Parathyroid adenoma (tissue), 2 donors: ENCODE data around the gene SLCO2A1.

Experiments used
- H2AFZ ChIP-seq: fragments of 300-600 bp; sonication (generic); one replicate; pipeline ENCODE4 v1.7.0; 2017; ENCODE audit warnings: antibody characterized with exemption, mild to moderate bottlenecking
- H3K27ac ChIP-seq: fragments of 300-600 bp; sonication (generic); one replicate; pipeline ENCODE4 v1.7.0; 2017
- H3K27me3 ChIP-seq: fragments of 300-600 bp; sonication (generic); one replicate; pipeline ENCODE4 v1.7.0; 2017; ENCODE audit warnings: low read length; ENCODE audit not compliant: control insufficient read depth, insufficient read depth
- H3K36me3 ChIP-seq: fragments of 300-600 bp; sonication (generic); one replicate; pipeline ENCODE4 v1.7.0; 2017; ENCODE audit warnings: low read length; ENCODE audit not compliant: control insufficient read depth, insufficient read depth
- H3K4me1 ChIP-seq: fragments of 300-600 bp; sonication (generic); one replicate; pipeline ENCODE4 v1.7.0; 2017; ENCODE audit warnings: control low read depth
- H3K4me2 ChIP-seq: fragments of 300-600 bp; sonication (generic); one replicate; pipeline ENCODE4 v1.7.0; 2017; ENCODE audit warnings: low read length
- H3K4me3 ChIP-seq: fragments of 300-600 bp; sonication (generic); one replicate; pipeline ENCODE4 v1.7.0; 2017; ENCODE audit warnings: low read depth, low read length
- H3K79me2 ChIP-seq: fragments of 300-600 bp; sonication (generic); one replicate; pipeline ENCODE4 v1.7.0; 2017; ENCODE audit warnings: control low read depth
- H3K9ac ChIP-seq: fragments of 300-600 bp; sonication (generic); one replicate; pipeline ENCODE4 v1.7.0; 2017; ENCODE audit warnings: mild to moderate bottlenecking
- H3K9me3 ChIP-seq: fragments of 300-600 bp; sonication (generic); one replicate; pipeline ENCODE4 v1.7.0; 2017; ENCODE audit warnings: low read length; ENCODE audit not compliant: control insufficient read depth
- TF ChIP-seq, protein P1 (sequence below): fragments of 300-600 bp; sonication (generic); IDR thresholded peaks from one replicate; pipeline ENCODE4 v1.7.0; 2017; ENCODE audit warnings: antibody characterized with exemption, mild to moderate bottlenecking
- donor health status: primary hyperparathyroidism.

The SLCO2A1 gene

DNA sequence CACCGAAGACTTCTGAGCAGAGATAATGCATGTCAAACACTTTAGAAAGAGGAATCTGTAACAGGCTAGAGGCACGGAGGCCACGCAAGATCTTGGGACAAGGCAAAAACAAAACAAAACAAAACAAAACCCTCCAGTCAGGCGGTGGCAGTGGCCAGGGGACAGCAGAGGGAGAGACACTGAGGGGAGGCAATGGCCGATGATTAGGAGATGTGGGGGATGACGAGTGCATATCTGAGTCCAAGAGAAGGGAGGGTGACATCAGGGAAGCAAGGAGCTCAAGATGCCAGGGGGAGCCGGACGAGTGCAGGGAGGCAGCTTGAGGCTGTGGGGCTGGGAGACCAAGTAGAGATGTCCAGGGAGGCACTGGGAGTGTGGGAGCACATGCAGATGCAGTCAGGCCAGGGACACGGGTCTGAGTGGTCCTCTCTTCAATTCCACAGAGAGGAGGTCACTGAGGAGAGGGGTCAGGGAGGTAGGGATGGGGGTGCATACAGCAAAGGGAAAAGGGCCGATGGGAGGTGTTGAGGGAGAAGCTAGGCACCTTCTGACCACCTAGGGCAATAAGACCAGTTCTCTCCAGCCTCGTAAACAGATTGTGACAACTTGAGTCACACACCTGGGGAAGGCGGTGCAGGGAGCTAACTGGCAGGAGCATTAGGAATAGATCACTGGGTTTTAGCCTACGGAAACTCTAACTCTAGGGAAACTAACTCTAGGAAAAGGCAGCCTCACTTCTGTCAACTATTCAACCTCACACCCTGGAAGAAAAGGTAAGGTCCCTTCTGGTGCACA, 29.6 kb downstream of the SLCO2A1 start:
- Histone ChIP-seq H3K27me3 (no peaks in the 10 kb centered on the region), H2AFZ (peak overlapping the region; percentile 50), H3K79me2 (no peaks in the 10 kb centered on the region), H3K4me2 (no peak overlapping the region), H3K27ac (no peak overlapping the region), H3K9me3 (no peaks in the 10 kb centered on the region), H3K4me1 (peaks cover 3% of the 10 kb centered on the region), H3K36me3 (no peaks in the 10 kb centered on the region), H3K9ac (no peak overlapping the region), H3K4me3 (no peak overlapping the region)
- TF ChIP-seq, protein P1, sequence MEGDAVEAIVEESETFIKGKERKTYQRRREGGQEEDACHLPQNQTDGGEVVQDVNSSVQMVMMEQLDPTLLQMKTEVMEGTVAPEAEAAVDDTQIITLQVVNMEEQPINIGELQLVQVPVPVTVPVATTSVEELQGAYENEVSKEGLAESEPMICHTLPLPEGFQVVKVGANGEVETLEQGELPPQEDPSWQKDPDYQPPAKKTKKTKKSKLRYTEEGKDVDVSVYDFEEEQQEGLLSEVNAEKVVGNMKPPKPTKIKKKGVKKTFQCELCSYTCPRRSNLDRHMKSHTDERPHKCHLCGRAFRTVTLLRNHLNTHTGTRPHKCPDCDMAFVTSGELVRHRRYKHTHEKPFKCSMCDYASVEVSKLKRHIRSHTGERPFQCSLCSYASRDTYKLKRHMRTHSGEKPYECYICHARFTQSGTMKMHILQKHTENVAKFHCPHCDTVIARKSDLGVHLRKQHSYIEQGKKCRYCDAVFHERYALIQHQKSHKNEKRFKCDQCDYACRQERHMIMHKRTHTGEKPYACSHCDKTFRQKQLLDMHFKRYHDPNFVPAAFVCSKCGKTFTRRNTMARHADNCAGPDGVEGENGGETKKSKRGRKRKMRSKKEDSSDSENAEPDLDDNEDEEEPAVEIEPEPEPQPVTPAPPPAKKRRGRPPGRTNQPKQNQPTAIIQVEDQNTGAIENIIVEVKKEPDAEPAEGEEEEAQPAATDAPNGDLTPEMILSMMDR, result no peak

DNA sequence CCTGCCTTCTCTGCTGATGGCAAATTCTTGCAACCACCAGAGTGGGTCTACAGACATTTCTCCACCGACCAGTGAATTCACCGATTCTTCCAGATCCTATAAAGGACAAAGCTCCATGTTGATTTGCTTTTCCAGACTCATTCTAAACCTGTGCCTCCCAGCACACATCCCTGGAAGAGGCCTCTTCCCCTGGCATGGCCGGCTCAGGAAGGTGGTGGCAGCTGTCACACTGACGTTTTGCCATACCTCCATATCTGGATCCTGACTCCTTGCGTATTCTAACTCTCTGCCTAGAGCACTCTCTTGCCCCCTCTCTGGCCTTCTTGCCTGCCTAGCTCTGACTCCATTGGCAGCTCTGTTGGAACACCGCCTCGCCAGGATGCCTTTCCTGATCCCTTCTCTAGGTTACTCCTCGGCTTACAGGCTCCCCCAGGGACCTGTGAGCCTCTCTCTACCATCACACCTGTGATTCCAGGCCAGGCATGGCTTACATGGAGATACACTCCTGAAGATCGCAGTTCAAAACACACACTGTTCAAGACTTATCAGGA, 31.0 kb downstream of the SLCO2A1 start:
- Histone ChIP-seq H2AFZ (no peak overlapping the region), H3K79me2 (no peaks in the 10 kb centered on the region), H3K4me1 (peaks cover 3% of the 10 kb centered on the region), H3K4me2 (no peak overlapping the region), H3K27ac (no peak overlapping the region), H3K9me3 (no peaks in the 10 kb centered on the region), H3K4me3 (no peak overlapping the region), H3K27me3 (no peaks in the 10 kb centered on the region), H3K9ac (no peak overlapping the region), H3K36me3 (no peaks in the 10 kb centered on the region)
- TF ChIP-seq, protein P1, result no peak

DNA sequence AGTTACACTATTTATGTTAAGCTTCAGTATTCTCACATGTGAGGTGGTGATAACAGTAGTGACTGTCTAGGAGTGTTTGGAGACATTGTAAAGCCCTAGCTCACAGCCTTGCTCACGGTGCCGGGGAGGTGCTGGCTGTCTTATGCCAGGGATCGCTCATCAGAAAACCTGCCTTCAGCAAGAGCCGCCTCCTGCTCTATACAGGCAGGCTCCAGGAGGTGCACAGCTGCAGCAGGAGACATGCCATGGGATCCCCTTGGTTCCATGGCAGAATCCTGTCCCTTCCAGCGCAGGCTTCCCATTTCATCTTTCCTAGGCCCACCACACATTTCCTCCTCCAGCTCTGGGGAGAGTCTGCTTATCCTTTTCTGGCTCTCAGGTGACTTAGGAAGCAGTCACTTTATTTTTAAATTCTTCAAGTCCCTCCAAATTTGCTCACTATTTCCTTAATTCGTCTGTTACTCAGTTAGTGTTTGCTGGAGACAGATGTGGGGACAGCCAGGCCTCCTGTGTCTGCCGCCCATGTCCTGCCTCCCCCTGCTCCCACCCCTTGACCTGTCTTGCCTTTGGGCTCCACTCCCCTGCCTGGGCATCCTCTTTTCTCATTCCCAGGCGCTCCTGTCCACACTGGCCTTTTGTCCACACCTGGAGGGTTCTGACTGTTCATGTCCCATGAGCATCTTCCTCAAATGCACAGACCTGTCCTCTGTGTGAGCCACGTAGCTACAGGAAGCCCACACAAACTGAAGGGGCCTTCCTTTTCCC, 31.7 kb downstream of the SLCO2A1 start:
- Histone ChIP-seq H3K27me3 (no peaks in the 10 kb centered on the region), H3K79me2 (no peaks in the 10 kb centered on the region), H2AFZ (no peak overlapping the region), H3K9ac (no peak overlapping the region), H3K9me3 (no peaks in the 10 kb centered on the region), H3K36me3 (no peaks in the 10 kb centered on the region), H3K4me1 (peaks cover 3% of the 10 kb centered on the region), H3K27ac (no peak overlapping the region), H3K4me2 (no peak overlapping the region), H3K4me3 (no peak overlapping the region)
- TF ChIP-seq, protein P1, result no peak

DNA sequence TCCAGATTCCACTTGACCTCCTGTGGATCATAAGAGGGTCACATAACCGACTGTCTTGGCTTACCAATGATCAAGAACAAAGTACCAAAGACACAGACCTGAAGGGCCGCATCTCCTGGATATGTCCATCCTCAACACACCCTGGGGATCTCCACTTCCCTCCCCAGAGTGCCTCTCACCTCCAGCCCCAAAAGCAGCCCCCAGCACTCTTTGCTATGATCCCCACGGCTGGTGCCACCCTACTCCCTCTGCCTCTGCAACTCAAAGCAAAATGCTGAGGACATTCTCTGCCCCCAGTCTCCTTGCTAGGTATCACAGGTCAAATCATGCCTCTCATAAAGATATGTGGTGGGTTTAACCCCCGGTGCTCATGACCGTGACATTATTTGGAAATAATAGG, 32.7 kb downstream of the SLCO2A1 start:
- Histone ChIP-seq H3K9me3 (no peaks in the 10 kb centered on the region), H3K4me3 (no peak overlapping the region), H3K4me1 (peaks cover 3% of the 10 kb centered on the region), H3K79me2 (no peaks in the 10 kb centered on the region), H3K4me2 (no peak overlapping the region), H3K36me3 (no peaks in the 10 kb centered on the region), H2AFZ (no peak overlapping the region), H3K9ac (no peak overlapping the region), H3K27me3 (no peaks in the 10 kb centered on the region), H3K27ac (no peak overlapping the region)
- TF ChIP-seq, protein P1, result no peak
